OCI-M2 (cell line): ENCODE results near the gene RHOJ.
"Not testable (repeated sequence)": the region's sequence is repeated elsewhere in the genome, so short reads cannot be mapped to it uniquely, and the experiment has no call there.

Source experiments
- DNase-seq: peaks from one replicate; lab custom pipeline; 2025; ENCODE audit not compliant: unreplicated experiment; lab: John Stamatoyannopoulos, UW

The RHOJ gene

DNA sequence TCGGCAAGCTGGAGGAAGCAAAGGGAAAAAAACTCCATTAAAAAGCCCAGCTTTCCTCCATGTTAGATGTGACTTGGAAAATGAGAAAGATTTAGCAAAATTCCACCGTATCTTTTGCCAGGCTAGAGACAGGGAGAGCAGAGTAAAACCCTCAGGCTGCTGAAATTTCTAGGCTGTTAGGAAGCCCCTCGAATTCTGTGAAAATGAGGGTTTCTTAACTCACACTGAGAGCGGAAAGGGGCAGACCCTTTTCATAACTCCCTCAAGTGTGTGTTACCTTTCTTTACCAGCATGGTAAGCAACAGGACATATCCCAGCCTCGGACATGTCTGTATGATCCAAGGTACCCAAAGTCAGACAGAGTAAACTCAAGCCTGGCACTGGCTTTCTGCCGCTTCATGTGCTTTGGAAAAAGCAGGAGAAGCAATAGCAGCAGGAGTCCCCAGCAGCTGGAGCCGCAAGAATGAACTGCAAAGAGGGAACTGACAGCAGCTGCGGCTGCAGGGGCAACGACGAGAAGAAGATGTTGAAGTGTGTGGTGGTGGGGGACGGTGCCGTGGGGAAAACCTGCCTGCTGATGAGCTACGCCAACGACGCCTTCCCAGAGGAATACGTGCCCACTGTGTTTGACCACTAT is at the start of gene RHOJ:
TSS of gene RHOJ (plus strand) at position 37 of the 637 bp plus-strand sequence. CDS start at position 464, 427 bp downstream.
- DNase-seq: no peak

DNA sequence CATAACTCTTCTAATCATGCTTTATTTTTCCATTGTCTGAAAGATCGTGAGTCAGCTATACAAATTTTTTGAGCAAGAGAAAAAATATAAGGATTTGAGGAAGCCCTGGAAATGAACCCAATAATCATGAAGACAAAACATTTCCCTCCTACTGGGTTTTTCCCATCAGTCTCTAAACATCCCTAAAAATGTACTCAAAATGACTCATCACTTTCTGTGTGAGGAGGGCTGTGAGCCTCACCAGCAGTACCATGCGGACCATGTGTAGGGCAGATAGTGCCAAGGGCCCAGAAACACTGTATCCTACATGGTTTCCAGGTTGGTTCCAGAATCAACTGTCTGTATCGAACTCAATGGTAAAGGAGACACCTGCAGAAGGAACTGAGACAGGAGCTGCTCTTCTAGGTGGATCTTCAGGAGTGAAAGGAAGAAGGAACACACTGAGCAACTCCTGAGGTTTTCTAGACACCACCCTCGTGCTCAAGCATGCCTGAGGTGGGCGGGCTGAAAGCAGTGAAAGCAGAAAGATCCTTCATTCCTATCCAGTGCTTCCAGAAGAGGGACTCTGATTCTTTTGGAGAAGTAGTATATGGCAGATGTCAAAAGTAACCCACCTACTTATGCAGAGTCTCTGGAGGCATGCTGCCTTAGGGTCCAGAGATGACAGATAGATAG is 48.6 kb upstream of the RHOJ start:
- no peak for DNase-seq

DNA sequence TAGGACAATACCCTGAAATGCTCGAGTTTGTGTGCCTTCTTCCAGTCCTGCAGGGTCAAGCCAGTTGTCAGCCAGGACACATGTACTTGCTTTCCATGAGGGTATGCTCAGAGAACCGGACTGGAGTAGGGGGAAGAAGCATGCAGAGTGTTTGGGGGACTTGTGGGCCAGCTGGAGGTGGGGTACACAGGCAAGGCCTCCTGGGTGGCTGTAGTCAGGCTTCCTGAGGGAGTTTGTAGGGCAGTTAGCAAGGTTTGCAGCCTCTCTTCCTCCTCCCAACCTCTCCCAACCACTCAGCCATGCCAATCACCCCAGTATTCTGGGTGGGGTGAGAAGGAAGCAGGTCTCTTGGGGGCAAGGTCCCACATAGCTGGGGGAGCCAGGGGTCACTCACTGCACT is 47.0 kb upstream of the RHOJ start:
- no peak for DNase-seq

DNA sequence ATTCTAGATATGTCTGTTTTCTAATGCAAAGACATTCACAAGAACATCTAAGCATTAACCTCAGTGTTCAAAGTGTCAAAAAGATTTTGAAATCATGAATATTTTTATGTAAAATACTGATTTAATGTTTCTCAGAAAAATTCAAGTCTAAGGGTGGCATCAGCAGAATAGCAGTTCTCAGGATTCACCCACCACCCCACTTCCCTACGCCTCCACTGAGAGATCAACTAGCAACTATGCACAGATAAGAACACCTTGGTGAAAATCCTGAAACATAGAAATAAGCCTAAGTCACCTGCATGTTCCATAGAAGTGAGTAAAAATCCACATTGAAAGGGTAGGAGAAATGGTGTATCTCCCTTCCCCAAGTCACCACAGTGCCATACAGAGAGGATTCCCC is 40.9 kb upstream of the RHOJ start:
- no peak for DNase-seq

DNA sequence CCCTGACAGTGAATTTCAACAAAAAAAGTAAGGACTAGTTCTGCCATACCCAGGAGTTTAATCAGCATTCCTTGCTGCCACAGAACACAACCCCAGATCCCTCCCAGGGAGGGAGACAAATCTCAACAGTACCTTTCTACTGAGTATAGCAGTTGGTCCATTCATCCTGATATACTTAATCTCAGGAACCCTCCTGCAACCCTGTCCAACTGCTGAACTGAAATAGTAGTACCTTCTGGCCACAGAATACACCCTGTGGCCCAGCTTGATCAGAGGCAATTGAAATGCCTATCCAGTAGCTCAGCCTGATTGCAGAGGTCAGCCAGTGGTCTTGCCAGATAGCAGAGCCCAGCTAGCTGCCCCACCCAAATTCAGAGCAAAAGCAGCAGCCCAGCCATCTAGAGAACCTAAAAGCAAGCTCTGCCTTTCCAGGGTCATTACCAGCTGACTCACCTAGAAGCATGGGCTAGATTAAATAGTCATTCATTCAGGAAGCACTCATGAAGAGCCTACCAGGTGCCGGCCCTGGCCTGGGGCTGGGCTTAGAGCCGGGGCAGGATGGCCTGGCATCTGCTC is 40.0 kb upstream of the RHOJ start:
- DNase-seq: no peak

DNA sequence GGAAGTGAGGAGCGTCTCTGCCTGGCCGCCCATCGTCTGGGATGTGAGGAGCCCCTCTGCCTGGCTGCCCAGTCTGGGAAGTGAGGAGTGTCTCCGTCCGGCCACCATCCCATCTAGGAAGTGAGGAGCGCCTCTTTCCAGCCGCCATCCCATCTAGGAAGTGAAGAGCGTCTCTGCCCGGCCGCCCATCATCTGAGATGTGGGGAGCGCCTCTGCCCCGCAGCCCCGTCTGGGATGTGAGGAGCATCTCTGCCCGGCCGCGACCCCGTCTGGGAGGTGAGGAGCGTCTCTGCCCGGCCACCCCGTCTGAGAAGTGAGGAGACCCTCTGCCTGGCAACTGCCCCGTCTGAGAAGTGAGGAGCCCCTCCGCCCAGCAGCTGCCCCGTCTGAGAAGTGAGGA is 39.0 kb upstream of the RHOJ start:
- not testable (repeated sequence) for DNase-seq

DNA sequence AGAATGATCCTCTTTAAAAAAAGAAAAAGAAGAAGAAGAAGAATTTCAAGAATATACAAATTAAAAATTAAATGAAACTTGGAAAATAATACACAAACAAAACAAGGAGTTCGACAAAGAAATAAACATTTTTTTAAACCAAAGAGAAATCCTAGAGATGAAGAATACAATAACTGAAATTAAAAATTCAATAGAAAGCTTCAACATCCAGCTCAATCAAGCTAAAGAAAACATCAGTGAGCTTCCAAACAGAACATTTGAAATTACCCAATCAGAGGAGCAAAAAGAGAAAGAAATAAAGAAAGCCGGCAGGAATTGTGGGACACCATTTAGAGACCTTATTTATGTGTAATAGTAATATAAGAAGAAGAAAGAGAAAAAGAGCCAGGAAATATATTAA is 37.2 kb upstream of the RHOJ start:
- DNase-seq: no peak

DNA sequence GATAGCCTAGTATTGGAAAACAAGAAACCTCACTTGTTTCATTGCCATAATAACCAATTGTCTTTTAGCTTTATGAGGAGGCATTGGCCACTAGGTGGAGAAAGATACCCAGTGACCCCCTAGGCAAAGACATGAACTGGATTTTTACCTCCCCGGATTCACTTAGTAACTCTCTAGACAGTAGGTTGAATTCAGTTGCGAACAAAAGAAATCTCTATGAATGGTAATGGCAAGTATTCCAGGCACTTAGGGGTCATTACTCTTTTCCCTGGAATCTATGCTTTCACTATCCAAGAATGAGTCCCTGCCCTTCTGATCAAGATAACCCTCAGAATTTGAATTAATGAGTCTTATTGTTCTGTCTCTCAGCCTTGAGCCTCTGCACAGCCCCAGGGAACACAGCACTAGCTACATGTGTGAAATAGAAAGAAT is 29.5 kb upstream of the RHOJ start:
- no peak for DNase-seq

DNA sequence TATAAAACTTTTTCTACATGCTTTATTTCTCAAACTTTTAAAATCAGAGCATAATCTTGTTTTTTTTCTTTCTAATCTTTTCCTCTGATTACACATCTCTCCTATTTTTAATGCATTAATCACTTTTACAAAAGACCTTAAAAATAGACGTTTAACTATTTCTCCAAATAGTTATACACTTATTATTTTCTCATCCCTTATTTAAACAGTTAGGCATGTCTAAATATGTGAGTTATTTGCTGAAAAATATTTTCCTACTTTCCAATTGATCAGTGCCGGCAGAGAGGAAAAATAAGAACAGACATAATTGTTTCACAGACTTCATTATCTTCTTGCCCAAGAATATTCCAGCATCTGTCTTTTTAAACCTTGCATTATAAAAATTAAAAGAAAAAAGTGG is 28.7 kb upstream of the RHOJ start:
- DNase-seq: no peak

DNA sequence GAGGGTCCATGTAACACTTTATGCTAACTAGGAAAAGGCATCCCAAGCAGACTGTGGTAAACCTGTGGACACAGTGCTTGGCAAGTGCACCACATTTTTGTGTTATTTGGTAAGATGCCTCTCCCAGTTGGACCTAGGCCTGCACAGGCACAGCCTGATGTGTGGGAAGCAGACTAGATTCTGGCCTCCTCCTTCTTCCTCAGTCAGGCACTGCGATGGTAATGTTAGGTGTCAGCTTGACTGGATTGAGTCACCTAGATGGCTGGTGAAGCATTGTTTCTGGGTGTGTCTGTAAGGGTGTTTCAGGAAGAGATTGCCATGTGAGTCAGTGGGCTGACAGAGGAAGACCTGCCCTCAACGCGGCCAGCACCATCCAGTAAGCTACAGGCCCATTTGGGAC is 25.3 kb upstream of the RHOJ start:
- DNase-seq: no peak

DNA sequence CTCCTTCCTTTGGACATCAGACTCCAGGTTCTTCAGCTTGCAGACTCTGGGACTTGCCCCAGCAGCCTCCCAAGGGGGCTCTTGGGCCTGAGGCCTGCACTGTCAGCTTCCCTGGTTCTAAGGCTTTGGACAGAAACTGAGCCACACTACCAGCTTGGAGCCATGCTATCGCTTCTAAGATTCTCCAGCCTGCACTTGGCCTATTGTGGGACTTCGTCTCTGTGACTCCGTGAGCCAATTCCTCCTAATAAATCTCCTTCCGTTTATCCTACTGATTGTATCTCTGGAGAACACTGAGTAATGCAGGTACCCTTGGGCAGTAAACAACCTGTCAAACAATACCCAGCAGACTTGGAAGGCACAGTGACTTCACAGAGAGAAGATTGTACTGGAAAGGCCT is 24.9 kb upstream of the RHOJ start:
- no peak for DNase-seq

DNA sequence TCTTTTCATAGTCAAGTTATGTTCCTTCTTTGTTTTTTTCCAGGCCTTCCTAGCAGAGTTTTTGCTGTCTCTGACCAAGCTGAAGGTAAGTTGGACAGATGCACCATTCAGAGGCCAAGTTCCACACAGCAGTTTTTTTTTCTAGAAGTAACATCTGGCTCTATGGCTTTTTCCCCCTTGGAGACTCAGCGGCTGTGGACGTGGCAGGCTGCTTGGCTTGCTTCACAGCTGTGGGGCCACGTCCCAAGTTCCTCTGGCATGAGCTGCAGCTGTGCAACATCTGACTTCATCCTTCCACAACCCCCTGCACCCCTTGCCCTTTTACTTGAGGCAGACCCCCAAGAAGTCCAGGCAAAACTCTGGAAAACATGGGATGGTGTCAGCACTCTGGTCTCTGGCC is 24.2 kb upstream of the RHOJ start:
- DNase-seq: no peak

DNA sequence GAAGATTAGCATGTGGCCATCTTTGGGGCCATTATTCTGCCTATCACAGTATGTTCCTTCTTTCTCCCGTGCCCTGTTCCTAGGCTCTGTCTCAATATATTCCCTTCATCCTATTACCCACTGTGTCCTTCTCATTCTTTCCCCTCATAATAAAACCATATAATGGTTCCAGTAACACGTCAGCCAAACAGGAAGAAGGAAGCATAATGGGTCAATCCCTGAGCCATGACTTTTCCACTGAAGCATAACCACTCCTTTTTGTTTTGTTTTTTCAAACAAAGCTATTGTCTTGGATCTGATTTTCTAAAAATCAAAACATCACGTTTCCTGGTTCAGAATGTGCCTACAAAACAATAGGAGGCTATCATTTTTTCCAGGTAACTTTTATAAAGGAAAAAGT is 21.3 kb upstream of the RHOJ start:
- DNase-seq: no peak

DNA sequence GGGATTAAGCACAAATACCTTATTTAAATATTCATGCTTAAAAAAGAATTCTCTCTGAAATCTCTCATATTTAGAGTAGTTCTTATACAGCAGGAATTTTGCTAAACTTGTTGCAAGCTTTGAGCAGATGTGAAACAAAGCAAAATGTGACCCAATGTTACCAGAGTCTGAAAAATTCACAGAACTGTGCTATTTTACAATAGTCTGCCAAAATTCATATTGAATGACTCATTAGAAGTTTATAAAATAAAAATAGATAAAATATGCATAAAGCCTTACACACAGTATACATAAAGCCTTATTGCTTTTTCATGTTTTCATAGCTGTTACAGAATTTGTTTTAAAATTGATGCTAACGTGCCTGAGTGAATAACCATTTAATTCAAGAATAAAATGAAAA is 17.8 kb upstream of the RHOJ start:
- no peak for DNase-seq

DNA sequence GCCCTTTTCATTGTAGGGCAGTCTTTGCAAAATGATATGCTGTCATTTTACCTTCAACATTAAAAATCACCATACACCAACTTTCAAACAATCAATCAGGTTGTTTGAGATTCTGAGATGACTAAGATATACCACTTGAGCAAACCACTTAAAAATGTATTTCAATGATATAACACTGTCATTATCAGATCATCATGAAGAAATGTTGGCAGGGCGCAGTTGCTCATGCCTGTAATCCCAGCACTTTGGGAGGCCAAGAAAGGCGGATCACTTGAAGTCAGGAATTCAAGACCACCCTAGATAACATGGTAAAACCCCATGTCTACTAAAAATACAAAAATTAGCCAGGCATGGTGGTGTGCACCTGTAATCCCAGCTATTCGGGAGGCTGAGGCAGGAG is 13.0 kb upstream of the RHOJ start:
- DNase-seq: no peak

DNA sequence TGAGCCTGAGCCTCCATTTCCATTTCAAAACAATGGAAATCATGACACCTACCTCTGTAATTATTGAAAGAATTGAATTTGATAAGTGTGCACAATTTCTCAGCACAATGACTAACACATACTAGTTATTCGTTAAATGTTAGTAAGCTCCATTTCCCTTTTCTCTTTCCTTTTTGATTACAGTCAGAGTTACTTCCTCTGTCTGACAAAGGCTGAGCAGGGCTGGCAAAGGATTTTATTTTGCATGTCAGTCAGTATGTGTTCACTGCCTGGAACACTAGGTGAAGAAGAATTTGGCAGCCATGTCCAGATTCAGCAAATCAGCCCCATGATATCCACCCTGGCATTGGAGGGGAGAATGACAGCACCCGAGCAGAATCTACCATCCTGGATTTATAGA is 12.2 kb upstream of the RHOJ start:
- DNase-seq: no peak

DNA sequence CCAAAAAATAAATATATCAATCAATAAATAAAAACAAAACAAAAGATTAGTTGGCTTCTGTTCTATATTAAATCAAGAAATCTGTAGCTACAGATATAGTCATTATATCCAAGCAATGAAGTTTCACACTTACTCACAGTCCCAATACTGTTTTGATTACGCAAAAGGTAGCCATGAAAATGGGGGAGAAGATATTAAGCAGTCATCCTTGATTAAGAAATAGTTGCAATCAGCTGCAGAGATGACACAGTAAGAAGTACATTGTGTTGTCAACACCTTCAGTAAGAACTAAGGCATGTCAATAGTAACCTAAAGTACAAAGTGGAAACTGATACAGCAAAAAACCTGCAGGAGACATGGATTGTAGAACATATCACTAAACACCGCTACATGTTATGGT is 11.0 kb upstream of the RHOJ start:
- no peak for DNase-seq

DNA sequence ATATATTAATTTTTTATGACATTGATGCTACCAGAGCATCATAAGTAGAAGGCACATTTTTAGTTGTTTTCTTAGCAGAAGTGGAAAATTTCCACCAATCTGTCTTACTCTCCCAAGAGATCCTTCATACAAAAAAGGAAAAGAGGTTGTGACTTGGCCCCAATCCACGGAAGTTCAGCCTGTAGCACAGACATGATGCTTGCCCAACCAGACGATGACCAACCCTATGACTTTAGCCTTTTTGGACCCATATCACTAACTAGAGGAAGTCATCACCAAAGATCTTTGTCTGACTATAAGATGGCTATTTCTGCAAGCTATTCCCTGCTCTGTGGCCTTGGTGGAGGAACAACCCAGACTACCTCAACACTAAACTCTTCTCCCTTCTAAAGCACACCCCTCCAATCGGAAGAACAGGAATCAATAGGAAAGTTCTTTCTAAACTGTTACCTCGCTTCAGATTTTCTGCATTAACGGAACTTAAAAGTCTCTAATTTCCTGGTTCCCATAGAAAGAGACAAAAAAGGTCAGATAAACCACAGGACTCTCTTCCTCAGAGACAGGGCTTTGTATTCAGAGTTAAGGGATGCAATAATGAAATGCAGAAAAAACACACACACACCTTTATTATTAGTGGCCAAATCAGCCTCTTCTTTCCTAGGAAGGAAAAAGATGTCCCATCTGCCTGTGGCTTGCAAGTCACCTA is 4.1 kb upstream of the RHOJ start:
- no peak for DNase-seq

DNA sequence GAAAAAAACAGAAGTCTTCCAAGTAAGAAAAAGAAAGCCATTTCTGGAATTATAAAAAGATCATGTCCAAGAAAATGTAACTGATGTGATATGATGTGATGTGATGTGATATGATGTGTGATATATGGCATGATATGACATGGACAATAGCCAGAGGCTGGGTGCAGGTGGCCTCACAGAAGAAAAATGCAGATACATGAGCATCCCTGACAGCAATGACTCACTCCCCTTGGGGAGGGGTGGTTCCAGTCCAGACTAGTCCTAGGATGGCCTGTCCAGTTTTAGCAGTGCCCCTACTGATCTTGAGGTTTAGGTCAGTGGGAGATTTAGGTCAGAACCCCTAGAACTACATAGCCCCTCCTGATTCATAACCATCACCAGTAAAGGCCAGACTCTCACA is 3.5 kb upstream of the RHOJ start:
- DNase-seq: no peak

DNA sequence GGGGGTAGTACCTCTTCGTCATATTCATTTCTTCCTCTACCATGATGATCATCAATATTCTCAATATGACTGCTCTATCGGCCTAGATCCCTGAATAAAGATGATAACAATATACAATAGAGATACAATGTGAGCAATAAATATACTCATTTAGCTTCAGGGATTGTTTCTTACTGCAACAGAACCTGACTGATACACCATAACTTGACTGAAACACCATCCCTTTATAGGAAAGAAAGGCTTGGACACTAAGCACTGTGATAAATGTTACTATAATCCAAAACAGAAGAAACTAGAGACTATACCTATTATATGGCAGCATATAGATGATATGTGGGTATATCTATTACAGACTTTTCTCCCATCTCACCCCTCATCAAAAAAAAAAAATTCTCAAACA is 1.2 kb upstream of the RHOJ start:
- no peak for DNase-seq

DNA sequence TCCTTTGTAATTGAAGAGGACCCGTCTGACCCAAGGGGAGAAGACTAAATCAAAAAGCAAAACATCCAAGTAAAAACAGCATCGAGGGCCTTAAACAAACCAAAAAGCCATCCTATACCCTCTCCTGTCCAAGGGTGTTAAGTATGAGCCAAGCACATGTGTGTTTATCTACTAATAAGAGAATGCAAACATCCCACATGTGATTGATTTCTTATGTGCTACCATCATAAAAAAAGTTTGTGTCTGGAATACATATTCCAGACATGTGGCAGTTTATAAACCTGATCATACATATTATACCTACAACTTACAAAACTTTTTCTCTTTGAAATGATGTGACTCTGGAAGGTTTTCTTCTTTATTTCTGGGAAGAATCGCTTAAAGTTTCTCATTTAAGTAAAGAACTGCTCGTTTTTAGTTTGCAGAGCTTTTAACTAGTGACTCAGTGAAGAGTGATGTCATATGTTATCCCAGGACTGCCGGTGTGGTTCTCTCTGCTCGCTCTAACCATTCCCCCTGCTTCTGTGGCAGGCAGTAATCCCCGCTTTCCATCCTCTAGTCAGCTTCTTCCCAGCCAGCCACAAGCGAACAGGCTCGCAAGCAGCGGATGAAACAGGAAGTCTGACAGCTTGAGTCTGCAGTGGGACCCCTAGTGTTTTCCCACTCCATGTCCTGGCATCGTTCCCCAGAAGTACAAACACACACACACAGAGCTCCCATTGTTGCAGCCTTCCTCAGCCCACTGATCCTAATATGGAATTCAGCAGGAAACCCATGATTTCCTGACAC is 431 bp upstream of the RHOJ start:
- DNase-seq: no peak
